Measurements from ENCODE around the gene GEMIN4. TPM values are rescaled to one million over a fixed set of nuclear protein-coding genes. Genes with fewer than 3 reads are reported as not detected.

Gene GEMIN4
- total RNA-seq (2022; extraction: Qiagen RNA extraction; ENCODE audit: low read depth) = 41.9 to 63.7 TPM (median 59.1 TPM) in 5 replicates

DNA sequence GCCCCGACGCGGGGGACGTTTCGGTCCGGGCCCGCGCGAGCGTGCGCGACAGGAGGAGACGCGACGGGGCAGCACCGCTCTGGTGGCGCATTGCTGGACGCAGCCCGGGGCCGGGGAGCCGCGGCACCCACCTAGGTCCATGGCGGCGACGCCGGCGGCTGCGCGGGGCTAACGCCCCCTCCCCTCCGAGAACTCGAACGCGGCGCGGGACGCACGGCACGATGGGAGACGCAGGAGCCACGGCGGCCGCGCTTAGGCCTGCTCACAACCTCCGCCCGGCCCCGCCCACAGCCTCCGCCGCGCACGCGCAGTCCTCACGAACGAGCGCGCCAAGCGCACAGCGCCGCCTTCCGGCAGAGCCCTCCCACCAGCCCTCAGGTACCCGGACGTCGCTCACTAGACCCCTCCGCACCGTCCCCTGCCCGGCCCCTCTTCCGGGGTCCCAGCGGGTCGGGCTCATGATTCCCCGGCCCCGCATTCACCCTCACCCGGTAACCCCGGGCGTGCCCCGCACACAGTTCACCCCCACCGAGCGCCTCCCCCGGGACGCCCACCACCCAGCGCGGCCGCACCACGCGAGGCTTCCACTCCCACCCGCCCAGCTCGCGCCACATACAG, at the start of gene GEMIN4:
TSS of gene GEMIN4 (minus strand) at position 263 of the 618 bp plus-strand sequence. CDS start at position 141, 122 bp downstream.

DNA sequence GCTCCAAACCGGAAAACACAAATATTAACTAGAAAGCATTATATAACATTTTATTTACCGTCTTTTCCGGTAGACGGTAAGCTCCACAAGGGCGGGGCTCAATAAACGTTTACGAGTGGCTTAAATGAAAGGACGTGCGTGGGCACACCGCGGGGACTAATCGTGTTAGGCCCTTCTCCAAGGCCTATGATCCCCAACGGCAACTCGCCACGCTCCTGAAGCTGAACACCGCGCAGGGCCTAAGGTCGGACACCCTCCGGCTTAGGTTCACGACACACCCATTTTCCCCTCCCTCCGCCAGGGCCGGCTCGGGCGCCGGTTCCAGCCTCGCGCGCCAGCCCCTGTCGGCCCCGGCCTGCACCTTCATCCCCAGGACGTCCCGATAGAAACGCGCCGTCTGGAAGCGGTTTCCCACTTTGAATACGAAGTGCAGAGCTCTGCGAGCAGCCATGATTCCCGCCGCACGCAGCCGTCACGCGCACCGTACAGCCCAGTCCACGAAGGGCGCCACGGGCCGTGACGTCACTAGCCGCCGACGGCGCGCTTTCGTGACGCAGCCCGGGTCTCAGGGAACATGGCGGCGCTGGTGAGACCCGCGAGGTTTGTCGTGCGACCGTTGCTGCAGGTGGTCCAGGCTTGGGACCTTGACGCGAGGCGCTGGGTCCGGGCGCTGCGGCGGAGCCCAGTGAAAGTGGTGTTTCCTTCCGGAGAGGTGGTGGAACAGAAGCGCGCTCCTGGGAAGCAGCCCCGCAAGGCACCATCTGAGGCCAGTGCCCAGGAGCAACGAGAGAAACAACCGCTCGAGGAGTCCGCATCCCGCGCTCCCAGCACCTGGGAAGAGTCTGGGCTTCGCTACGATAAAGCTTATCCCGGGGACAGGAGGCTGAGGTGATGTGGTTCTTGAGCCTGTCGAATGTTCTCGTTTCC, 30.0 kb upstream of the GEMIN4 start, which contains the start of the genes GLOD4 and MRM3:
TSS of gene GLOD4 (minus strand) at position 476 of the 927 bp plus-strand sequence. CDS start at position 451, 25 bp downstream.
TSS of gene MRM3 (plus strand) at position 549 of the 927 bp plus-strand sequence. CDS start at position 575, 26 bp downstream.

DNA sequence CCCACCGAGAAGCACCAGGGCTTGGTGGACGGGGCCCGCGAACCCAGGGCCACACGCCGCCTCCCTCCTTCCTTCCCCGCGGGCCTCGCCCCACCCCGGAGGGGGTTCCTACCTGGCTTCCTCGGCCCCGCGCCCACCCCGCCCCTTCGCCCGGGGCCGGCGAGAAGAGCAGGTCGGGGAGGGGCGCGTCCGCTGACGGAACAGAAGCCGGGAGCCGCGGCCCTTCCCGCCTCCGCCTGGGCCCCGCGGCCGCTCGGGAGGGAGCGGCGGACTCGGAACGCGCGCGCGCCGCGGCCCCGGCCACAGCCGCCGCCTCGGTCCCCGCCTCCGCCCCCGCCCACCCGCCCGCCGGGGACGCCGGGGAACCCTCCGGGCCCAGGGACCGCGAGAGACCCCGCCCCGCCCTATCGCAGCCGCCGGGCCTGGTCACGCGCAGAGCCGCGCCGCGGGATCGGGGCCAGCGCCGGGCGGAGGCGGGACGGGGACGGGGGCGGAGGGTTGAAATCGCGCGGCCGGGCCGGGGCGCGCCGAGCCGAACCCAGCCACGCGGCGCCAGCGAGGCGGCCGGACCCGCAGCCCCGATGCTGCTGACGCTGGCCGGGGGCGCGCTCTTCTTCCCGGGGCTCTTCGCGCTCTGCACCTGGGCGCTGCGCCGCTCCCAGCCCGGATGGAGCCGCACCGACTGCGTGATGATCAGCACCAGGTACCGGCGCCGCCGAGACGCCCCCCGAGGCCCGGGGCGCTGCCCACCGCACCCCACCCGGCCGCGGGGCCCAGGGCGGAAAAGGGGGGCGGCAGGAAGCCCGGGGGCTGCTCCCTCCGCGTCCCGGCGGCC, 19.8 kb downstream of the GEMIN4 start, which contains the start of gene TLCD3A:
TSS of gene TLCD3A (plus strand) at position 530 of the 835 bp plus-strand sequence. CDS start at position 582, 52 bp downstream.

Other genes starting within 250 kb of the GEMIN4 start
- gene VPS53, start 37.4 kb downstream of the GEMIN4 start, total RNA-seq (2022; extraction: Qiagen RNA extraction; ENCODE audit: low read depth) = 22.8 to 29.1 TPM (median 26.7 TPM) in 5 replicates
- gene TLCD3A, start 19.7 kb downstream of the GEMIN4 start, total RNA-seq (2022; extraction: Qiagen RNA extraction; ENCODE audit: low read depth) = 53.3 to 61.1 TPM (median 60.4 TPM) in 5 replicates
- gene GLOD4, start 30.0 kb upstream of the GEMIN4 start, total RNA-seq (2022; extraction: Qiagen RNA extraction; ENCODE audit: low read depth) = 95.5 to 171 TPM (median 96.4 TPM) in 5 replicates
- 41.6 to 46.1 TPM (median 43.3 TPM) in 5 replicates for gene MRM3, start 30.1 kb upstream of the GEMIN4 start, total RNA-seq (2022; extraction: Qiagen RNA extraction; ENCODE audit: low read depth)
- gene NXN, start 227.5 kb upstream of the GEMIN4 start, total RNA-seq (2022; extraction: Qiagen RNA extraction; ENCODE audit: low read depth) = 16.3 to 27.7 TPM (median 26.7 TPM) in 5 replicates
- 23.0 to 30.3 TPM (median 28.3 TPM) in 5 replicates for gene TIMM22, start 244.9 kb upstream of the GEMIN4 start, total RNA-seq (2022; extraction: Qiagen RNA extraction; ENCODE audit: low read depth)